HepG2 (cell line): Measurements from ENCODE around the gene SMARCB1. TPM values are rescaled to one million over a fixed set of nuclear protein-coding genes. Genes with fewer than 3 reads are reported as not detected.

Experiments
- ATAC-seq: fragments of 200-7000 bp; cut with Tn5 transposase; 3 replicates; pipeline ENCODE4 v1.9.1; 2020; ENCODE audit warnings: mild to moderate bottlenecking, moderate library complexity
- BruUV-seq: library from RNA; stranded (reverse); fragments of 400-500 nt; replicated peaks from 2 replicates; lab custom pipeline; 2021; lab: Mats Ljungman, UMichigan
- CTCF ChIA-PET: fragments of 300-600 bp; formaldehyde crosslinking; extraction: SDS; loops from one replicate; lab custom pipeline; 2021; ENCODE audit warnings: low total read pairs, inconsistent platforms, low intra/inter-chr PET ratio; lab: Yijun Ruan, JAX
- POLR2A ChIA-PET: fragments of 350-600 bp; sonication (Branson Sonifier 250); formaldehyde crosslinking; loops from one replicate; lab custom pipeline; 2020; ENCODE audit warnings: antibody characterized with exemption, inconsistent platforms; lab: Yijun Ruan, JAX
- DNase-seq: peaks from one replicate; pipeline ENCODE4 v3.0.0-alpha.2; 2015; ENCODE audit warnings: low spot score
- FAIRE-seq: peaks from 3 replicates; lab custom pipeline; 2011; peaks lifted over from hg19 to GRCh38; lab: Jason Lieb, UNC
- H2AFZ ChIP-seq: one replicate; pipeline ENCODE4 v1.6.1; 2011; ENCODE audit warnings: low read length, inconsistent platforms
- H3K27ac ChIP-seq: fragments of 300-600 bp; 3 replicates; pipeline ENCODE4 v1.8.0; 2011; ENCODE audit warnings: mixed run types, mild to moderate bottlenecking, mixed read lengths, low read length, inconsistent platforms; ENCODE audit not compliant: insufficient read depth; ENCODE audit errors: extremely low read length
- H3K27me3 ChIP-seq, 2 experiments: fragments of 200-600 bp in 1 of 2; 2 replicates in 1 of 2; 3 replicates in 1 of 2; pipeline versions ENCODE4 v1.6.0 to v1.8.0; 2011; ENCODE audit warnings: low read length in 2 of 2, mild to moderate bottlenecking in 2 of 2, moderate library complexity in 2 of 2, inconsistent platforms in 1 of 2; ENCODE audit not compliant: insufficient read depth in 2 of 2, control insufficient read depth in 1 of 2
- H3K36me3 ChIP-seq, 2 experiments: fragments of 200-600 bp in 1 of 2; replicated peaks in 1 of 2; 2 replicates in 1 of 2; 3 replicates in 1 of 2; pipeline versions ENCODE4 v1.5.1 to v1.8.0; 2011; ENCODE audit warnings: low read length in 2 of 2, inconsistent platforms in 1 of 2; ENCODE audit not compliant: insufficient read depth in 2 of 2, control insufficient read depth in 1 of 2
- H3K4me1 ChIP-seq: 2 replicates; pipeline ENCODE4 v1.5.1; 2012; ENCODE audit warnings: low read length, inconsistent platforms; ENCODE audit not compliant: insufficient read depth
- H3K4me2 ChIP-seq: 2 replicates; pipeline ENCODE4 v1.6.0; 2011; ENCODE audit warnings: low read depth, low read length, inconsistent platforms
- H3K4me3 ChIP-seq, 3 experiments: fragments of 200-600 bp in 1 of 3; sonication (generic), shearing (Covaris generic) in 1 of 3; replicated peaks in 1 of 3; 2 replicates each; pipeline ENCODE4 v1.5.1; 2011 to 2016; ENCODE audit warnings: low read length in 3 of 3, inconsistent platforms in 2 of 3, low read depth in 2 of 3, mild to moderate bottlenecking in 2 of 3, control low read depth in 1 of 3, mixed read lengths in 1 of 3; ENCODE audit not compliant: insufficient read depth in 1 of 3
- H3K79me2 ChIP-seq: one replicate; pipeline ENCODE4 v1.6.1; 2011; ENCODE audit warnings: low read length, inconsistent platforms; ENCODE audit not compliant: insufficient read depth
- H3K9ac ChIP-seq: 2 replicates; pipeline ENCODE4 v1.6.0; 2011; ENCODE audit warnings: mild to moderate bottlenecking, low read depth, low read length, inconsistent platforms; ENCODE audit not compliant: insufficient read depth
- H3K9me3 ChIP-seq: 2 replicates; pipeline ENCODE4 v1.5.1; 2012; ENCODE audit warnings: mild to moderate bottlenecking, low read length
- H4K20me1 ChIP-seq: 2 replicates; pipeline ENCODE4 v1.6.0; 2011; ENCODE audit warnings: inconsistent platforms, mild to moderate bottlenecking, low read length, moderate library complexity; ENCODE audit not compliant: insufficient read depth
- ATF1 ChIP-seq: IDR thresholded peaks from 2 replicates; pipeline ENCODE4 v1.6.1; 2016; ENCODE audit warnings: mild to moderate bottlenecking, control low read depth
- BCL6 ChIP-seq: IDR thresholded peaks from 2 replicates; pipeline ENCODE4 v1.6.1; 2016; ENCODE audit warnings: missing genetic modification reagents, missing compliant biosample characterization
- ESRRA ChIP-seq: sonication (generic); formaldehyde crosslinking; IDR thresholded peaks from 2 replicates; pipeline ENCODE4 v1.5.1; 2020; ENCODE audit warnings: mild to moderate bottlenecking, low read depth, missing genetic modification reagents
- HNF4G ChIP-seq, 2 experiments: sonication (generic) in 1 of 2; formaldehyde crosslinking in 1 of 2; IDR thresholded peaks; 2 replicates each; pipeline versions ENCODE4 v1.4.0 to v1.6.1; 2011 to 2020; ENCODE audit warnings: borderline replicate concordance in 2 of 2, low read depth in 2 of 2, mild to moderate bottlenecking in 2 of 2, low read length in 1 of 2, missing genetic modification reagents in 1 of 2, moderate library complexity in 1 of 2
- KLF16 ChIP-seq, 2 experiments: sonication (generic) in 1 of 2; formaldehyde crosslinking in 1 of 2; IDR thresholded peaks; 2 replicates each; pipeline versions ENCODE4 v1.6.1 to v1.8.0; 2016 to 2023; ENCODE audit warnings: missing genetic modification reagents in 2 of 2, missing compliant biosample characterization in 1 of 2
- PAWR ChIP-seq: sonication (generic); formaldehyde crosslinking; IDR thresholded peaks from 2 replicates; pipeline ENCODE4 v1.4.0; 2020; ENCODE audit warnings: missing genetic modification reagents, mild to moderate bottlenecking, borderline replicate concordance
- ZNF468 ChIP-seq: sonication (generic); formaldehyde crosslinking; IDR thresholded peaks from 2 replicates; pipeline ENCODE4 v1.8.0; 2022; ENCODE audit warnings: mild to moderate bottlenecking, moderate library complexity, missing genetic modification reagents
- ZNF562 ChIP-seq: sonication (generic); formaldehyde crosslinking; IDR thresholded peaks from 2 replicates; pipeline ENCODE4 v1.8.0; 2022; ENCODE audit warnings: missing genetic modification reagents, borderline replicate concordance
- ZSCAN22 ChIP-seq: sonication (generic); formaldehyde crosslinking; IDR thresholded peaks from 2 replicates; pipeline ENCODE4 v1.4.0; 2020; ENCODE audit warnings: mild to moderate bottlenecking, missing genetic modification reagents
- WGBS: methylation state at CpG from one replicate; pipeline ENCODE4 v1.1.6; 2017; ENCODE audit warnings: low lambda C conversion rate; 5-methylcytosine and 5-hydroxymethylcytosine counted together
- in situ Hi-C: cut with HindIII; loops from 2 replicates; pipeline ENCODE4 v1.10.0; 2017; ENCODE audit warnings: low pct_unique_long_range_greater_than_20kb; ENCODE audit not compliant: extremely low pct_ligation_motif_present
- intact Hi-C: fragments of 100-400 bp; cut with micrococcal nuclease; formaldehyde crosslinking; loops from one replicate; pipeline ENCODE4 v1.10.0; 2022; ENCODE audit not compliant: unreplicated experiment
- polyA plus RNA-seq, 8 experiments: library from polyadenylated mRNA; depleted of rRNA in 3 of 8; stranded (reverse) in 7 of 8; unstranded in 1 of 8; fragments of >200 nt; fragmentation: Illumina TruSeq in 4 of 8; extraction: Trizol in 4 of 8; gene quantifications; 2 replicates each; pipeline versions ENCODE4 v1.2.1 to v1.2.3, GENCODE V29; 2011 to 2016; ENCODE audit warnings: low read depth in 4 of 8, missing spikeins in 1 of 8, mixed read lengths in 1 of 8; ENCODE audit not compliant: insufficient read depth in 1 of 8
- total RNA-seq, 5 experiments: library from RNA; depleted of rRNA; stranded (reverse); fragments of >200 nt; fragmentation: Illumina TruSeq; extraction: Trizol; gene quantifications; 2 replicates each; pipeline ENCODE4 v1.2.3, GENCODE V29; 2016; ENCODE audit warnings: low read depth in 1 of 5
- TF ChIP-seq, protein P1 (sequence below): sonication (generic); formaldehyde crosslinking; IDR thresholded peaks from 2 replicates; pipeline ENCODE4 v1.9.0; 2021; ENCODE audit warnings: missing genetic modification reagents, mild to moderate bottlenecking, borderline replicate concordance
- TF ChIP-seq, protein P2 (sequence below): sonication (generic); formaldehyde crosslinking; IDR thresholded peaks from 2 replicates; pipeline ENCODE4 v1.4.0; 2020; ENCODE audit warnings: missing genetic modification reagents, mild to moderate bottlenecking, borderline replicate concordance

The SMARCB1 gene
- total and polyA plus RNA-seq, 2 of the 13 experiments (the other 11 are each of a cell fraction or from before 2014, with no cell fraction given): 74.0 to 166 TPM

DNA sequence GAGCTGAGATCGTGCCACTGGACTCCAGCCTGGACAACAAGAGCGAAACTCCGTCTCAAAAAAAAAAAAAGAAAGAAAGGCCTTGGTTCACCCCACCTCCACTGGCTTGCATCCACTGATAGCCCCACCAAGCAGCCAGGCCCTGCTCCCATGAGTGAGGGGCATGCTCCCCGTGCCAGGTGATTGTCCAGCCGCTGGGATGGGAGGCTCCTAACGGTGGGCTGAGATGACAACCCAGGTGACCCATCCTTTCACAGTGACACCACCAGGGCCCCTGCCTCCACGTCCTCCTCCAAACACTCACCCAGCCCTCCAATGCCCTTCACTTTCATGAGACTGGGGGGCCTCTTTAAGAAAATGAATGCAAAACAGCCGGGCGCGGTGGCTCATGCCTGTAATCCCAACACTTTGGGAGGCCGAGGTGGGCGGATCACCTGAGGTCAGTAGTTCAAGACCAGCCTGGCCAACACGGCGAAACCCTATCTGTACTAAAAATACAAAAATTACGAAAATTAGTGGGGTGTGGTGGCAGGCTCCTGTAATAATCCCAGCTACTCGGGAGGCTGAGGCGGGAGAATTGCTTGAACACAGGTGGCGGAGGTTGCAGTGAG, 60.6 kb downstream of the SMARCB1 start:
- Histone ChIP-seq H3K79me2 (no peaks in the 10 kb centered on the region), H3K36me3 (no peaks in the 10 kb centered on the region), H3K9ac (no peak overlapping the region), H3K27me3 (peaks cover 2 to 13% of the 10 kb centered on the region in 2 experiments; a peak in 2 of 5 replicates), H3K4me2 (no peak overlapping the region), H4K20me1 (no peaks in the 10 kb centered on the region), H3K4me3 (no peak overlapping the region), H3K9me3 (no peaks in the 10 kb centered on the region), H2AFZ (no peak overlapping the region), H3K27ac (no peak overlapping the region), H3K4me1 (peaks cover 67% of the 10 kb centered on the region)
- ATAC-seq: no peak
- CTCF ChIA-PET: interaction anchor here (3.9 kb wide), 1 partner anchor 79 kb away, joined by 34 read pairs; the partner anchor contains the start of gene CHCHD10
- POLR2A ChIA-PET: interaction anchor here (0.9 to 1.8 kb wide), 3 partner anchors 10 to 77 kb away, joined by 3 to 5 read pairs (median 5); partner anchors contain the start of gene SLC2A11
- in situ Hi-C loops (loop anchor here (5.0 to 25.0 kb wide), 2 partner anchors 65 to 235 kb away; no protein-coding TSS in a partner anchor), intact Hi-C loops (loop anchor here (5.0 kb wide), 1 partner anchor 80 kb away; the partner anchor contains the start of gene CHCHD10)
- no peak for DNase-seq
- WGBS: 64% methylated on average over 17 of the region's 18 CpGs
- no TSS peak for BruUV-seq
- no peak for TF ChIP-seq PAWR (CRISPR knock-in tag)
- TF ChIP-seq, protein P1, sequence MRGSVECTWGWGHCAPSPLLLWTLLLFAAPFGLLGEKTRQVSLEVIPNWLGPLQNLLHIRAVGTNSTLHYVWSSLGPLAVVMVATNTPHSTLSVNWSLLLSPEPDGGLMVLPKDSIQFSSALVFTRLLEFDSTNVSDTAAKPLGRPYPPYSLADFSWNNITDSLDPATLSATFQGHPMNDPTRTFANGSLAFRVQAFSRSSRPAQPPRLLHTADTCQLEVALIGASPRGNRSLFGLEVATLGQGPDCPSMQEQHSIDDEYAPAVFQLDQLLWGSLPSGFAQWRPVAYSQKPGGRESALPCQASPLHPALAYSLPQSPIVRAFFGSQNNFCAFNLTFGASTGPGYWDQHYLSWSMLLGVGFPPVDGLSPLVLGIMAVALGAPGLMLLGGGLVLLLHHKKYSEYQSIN (CRISPR knock-in tag): no peak
- no peak for TF ChIP-seq KLF16 (CRISPR knock-in tag; IDR thresholded peaks at IDR 0.05)
- TF ChIP-seq, protein P2, sequence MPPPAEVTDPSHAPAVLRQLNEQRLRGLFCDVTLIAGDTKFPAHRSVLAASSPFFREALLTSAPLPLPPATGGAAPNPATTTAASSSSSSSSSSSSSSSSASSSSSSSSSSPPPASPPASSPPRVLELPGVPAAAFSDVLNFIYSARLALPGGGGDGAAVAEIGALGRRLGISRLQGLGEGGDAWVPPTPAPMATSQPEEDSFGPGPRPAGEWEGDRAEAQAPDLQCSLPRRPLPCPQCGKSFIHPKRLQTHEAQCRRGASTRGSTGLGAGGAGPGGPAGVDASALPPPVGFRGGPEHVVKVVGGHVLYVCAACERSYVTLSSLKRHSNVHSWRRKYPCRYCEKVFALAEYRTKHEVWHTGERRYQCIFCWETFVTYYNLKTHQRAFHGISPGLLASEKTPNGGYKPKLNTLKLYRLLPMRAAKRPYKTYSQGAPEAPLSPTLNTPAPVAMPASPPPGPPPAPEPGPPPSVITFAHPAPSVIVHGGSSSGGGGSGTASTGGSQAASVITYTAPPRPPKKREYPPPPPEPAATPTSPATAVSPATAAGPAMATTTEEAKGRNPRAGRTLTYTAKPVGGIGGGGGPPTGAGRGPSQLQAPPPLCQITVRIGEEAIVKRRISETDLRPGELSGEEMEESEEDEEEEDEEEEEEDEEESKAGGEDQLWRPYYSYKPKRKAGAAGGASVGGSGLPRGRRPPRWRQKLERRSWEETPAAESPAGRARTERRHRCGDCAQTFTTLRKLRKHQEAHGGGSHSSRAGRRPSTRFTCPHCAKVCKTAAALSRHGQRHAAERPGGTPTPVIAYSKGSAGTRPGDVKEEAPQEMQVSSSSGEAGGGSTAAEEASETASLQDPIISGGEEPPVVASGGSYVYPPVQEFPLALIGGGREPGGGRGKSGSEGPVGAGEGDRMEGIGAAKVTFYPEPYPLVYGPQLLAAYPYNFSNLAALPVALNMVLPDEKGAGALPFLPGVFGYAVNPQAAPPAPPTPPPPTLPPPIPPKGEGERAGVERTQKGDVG (CRISPR knock-in tag): no peak
- no peak for TF ChIP-seq ZNF562 (CRISPR knock-in tag)
- no peak for TF ChIP-seq ATF1
- TF ChIP-seq ESRRA (CRISPR knock-in tag): no peak
- TF ChIP-seq HNF4G (IDR thresholded peaks at IDR 0.05; ENCODE audit: borderline replicate concordance, low read depth, low read length): no peak
- no peak for TF ChIP-seq HNF4G (CRISPR knock-in tag; IDR thresholded peaks at IDR 0.05; ENCODE audit: borderline replicate concordance, low read depth)
- TF ChIP-seq BCL6 (CRISPR knock-in tag): no peak
- no peak for TF ChIP-seq ZNF468
- TF ChIP-seq ZSCAN22: no peak
- FAIRE-seq: no peak
